ENCODE results near the gene SLC1A3. TPM values are rescaled to one million over a fixed set of nuclear protein-coding genes. Genes with fewer than 3 reads are reported as not detected.
A peak's percentile ranks its signal among the peaks of the same experiment; 100 is the strongest.

The SLC1A3 gene
- total RNA-seq, 1 experiment from 2014 or later: 9.6 TPM

DNA sequence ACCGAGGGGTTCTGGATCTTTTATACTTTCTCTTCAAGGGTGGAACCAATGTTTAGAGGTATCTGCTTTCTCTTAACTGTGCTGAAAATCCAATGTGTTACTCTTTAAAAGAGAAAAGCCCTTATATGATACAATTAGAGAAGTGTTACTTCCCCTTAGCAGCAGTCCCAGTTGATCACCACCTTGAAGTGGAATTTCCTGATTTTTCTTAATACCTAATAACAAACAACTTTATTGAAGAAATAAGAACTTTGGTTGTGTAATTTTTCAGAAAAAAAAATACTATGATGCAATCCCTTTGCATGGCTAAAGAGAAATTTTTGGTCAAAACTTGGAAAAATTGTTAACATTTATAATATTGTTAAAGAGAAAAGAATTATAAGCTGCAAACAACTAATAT, 24.7 kb downstream of the SLC1A3 start:
- Mint-ChIP-seq H3K27me3 (ENCODE audit: insufficient read depth, unreplicated experiment) (no peaks in the 10 kb centered on the region), H3K9me3 (ENCODE audit: unreplicated experiment) (no peaks in the 10 kb centered on the region), H3K4me1 (ENCODE audit: insufficient read depth, unreplicated experiment) (no peaks in the 10 kb centered on the region), H3K36me3 (ENCODE audit: insufficient read depth, unreplicated experiment) (no peaks in the 10 kb centered on the region), H3K27ac (ENCODE audit: low read depth, unreplicated experiment) (no peak overlapping the region), H3K4me3 (ENCODE audit: unreplicated experiment) (no peak overlapping the region)
- BruUV-seq (replicated peaks): no TSS peak
- TF ChIP-seq, protein P1, sequence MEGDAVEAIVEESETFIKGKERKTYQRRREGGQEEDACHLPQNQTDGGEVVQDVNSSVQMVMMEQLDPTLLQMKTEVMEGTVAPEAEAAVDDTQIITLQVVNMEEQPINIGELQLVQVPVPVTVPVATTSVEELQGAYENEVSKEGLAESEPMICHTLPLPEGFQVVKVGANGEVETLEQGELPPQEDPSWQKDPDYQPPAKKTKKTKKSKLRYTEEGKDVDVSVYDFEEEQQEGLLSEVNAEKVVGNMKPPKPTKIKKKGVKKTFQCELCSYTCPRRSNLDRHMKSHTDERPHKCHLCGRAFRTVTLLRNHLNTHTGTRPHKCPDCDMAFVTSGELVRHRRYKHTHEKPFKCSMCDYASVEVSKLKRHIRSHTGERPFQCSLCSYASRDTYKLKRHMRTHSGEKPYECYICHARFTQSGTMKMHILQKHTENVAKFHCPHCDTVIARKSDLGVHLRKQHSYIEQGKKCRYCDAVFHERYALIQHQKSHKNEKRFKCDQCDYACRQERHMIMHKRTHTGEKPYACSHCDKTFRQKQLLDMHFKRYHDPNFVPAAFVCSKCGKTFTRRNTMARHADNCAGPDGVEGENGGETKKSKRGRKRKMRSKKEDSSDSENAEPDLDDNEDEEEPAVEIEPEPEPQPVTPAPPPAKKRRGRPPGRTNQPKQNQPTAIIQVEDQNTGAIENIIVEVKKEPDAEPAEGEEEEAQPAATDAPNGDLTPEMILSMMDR (IDR thresholded peaks at IDR 0.05; ENCODE audit: unreplicated experiment): no peak
- intact Hi-C loops (cut with micrococcal nuclease): no loop called here
- POLR2A ChIA-PET: interaction anchor here (2.1 kb wide), 1 partner anchor 26 kb away, joined by 5 read pairs; no protein-coding TSS in a partner anchor
- DNase-seq (ENCODE audit: unreplicated experiment): no peak
- CTCF ChIA-PET: interaction anchor here (1.2 kb wide), 1 partner anchor 213 kb away, joined by 4 read pairs; no protein-coding TSS in a partner anchor

DNA sequence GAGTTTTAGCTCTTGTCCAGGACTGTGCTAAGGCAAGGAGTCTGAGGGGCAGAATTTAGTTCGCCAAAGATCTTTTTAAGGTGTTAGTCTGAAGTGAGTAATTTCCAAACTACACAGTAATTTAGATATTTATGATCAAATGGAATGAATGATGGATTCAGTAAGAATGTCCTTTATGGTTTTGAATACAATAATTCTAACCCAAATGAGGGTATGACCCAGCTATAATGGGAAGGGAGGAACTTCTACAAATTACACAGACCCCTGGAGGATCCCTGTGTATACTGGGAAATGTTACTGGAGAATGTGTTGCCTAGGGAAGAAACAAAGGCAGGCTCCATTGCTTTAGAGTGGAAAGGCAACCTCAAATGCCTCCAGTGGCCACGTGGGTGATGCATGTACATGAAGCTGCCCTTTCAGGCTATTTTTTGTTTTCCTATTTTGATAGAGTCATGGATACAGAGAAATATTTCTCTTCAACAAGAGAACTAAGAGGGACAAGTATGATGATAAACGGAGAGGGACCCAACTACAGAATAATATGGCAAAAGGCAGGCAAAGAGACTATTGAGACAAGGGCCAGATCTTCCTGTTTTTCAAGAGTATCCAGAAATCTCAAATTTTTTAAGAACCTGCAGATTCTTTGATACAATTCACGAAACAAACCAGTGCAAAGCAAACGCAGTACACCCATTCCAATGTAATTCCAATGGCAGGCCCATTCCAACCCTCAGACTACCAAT, 25.4 kb downstream of the SLC1A3 start:
- TF ChIP-seq, protein P1 (IDR thresholded peaks at IDR 0.05; ENCODE audit: unreplicated experiment): no peak

DNA sequence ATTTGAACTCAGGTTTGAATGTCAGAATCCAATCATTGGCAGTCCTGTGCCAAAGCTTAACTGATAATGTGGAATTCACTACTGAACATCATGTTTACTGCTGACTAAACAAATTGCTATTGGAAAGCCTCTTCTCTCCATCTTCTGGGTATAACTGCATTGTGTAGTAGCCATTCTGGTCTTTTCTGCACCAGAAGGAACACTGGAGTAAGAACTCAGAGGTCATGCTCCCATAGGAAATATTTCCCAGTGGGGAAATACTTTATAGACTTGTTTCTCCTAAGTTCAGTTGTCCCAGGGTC, 25.9 kb downstream of the SLC1A3 start:
- Mint-ChIP-seq H3K27ac (ENCODE audit: low read depth, unreplicated experiment) (no peak overlapping the region), H3K9me3 (ENCODE audit: unreplicated experiment) (no peaks in the 10 kb centered on the region), H3K4me3 (ENCODE audit: unreplicated experiment) (no peak overlapping the region), H3K27me3 (ENCODE audit: insufficient read depth, unreplicated experiment) (no peaks in the 10 kb centered on the region), H3K4me1 (ENCODE audit: insufficient read depth, unreplicated experiment) (no peaks in the 10 kb centered on the region), H3K36me3 (ENCODE audit: insufficient read depth, unreplicated experiment) (no peaks in the 10 kb centered on the region)
- TF ChIP-seq, protein P1 (IDR thresholded peaks at IDR 0.05; ENCODE audit: unreplicated experiment): no peak
- ChIA-PET CTCF (no interaction called here), POLR2A (interaction anchor here (0.7 to 2.1 kb wide), 2 partner anchors 9 to 25 kb away, joined by 3 to 5 read pairs; no protein-coding TSS in a partner anchor)
- BruUV-seq (replicated peaks): no TSS peak
- intact Hi-C loops (cut with micrococcal nuclease): no loop called here
- no peak for DNase-seq (ENCODE audit: unreplicated experiment)

More for the DNA sequence above, 25.4 kb downstream of the SLC1A3 start:
- CTCF ChIA-PET: interaction anchor here (1.2 kb wide), 1 partner anchor 214 kb away, joined by 4 read pairs; no protein-coding TSS in a partner anchor
- Mint-ChIP-seq H3K9me3 (ENCODE audit: unreplicated experiment) (no peaks in the 10 kb centered on the region), H3K27ac (ENCODE audit: low read depth, unreplicated experiment) (no peak overlapping the region), H3K27me3 (ENCODE audit: insufficient read depth, unreplicated experiment) (no peaks in the 10 kb centered on the region), H3K36me3 (ENCODE audit: insufficient read depth, unreplicated experiment) (no peaks in the 10 kb centered on the region), H3K4me3 (ENCODE audit: unreplicated experiment) (no peak overlapping the region), H3K4me1 (ENCODE audit: insufficient read depth, unreplicated experiment) (no peaks in the 10 kb centered on the region)
- POLR2A ChIA-PET: interaction anchor here (0.7 to 2.1 kb wide), 2 partner anchors 8 to 26 kb away, joined by 3 to 5 read pairs; no protein-coding TSS in a partner anchor
- intact Hi-C loops (cut with micrococcal nuclease): no loop called here
- DNase-seq (ENCODE audit: unreplicated experiment): no peak
- no TSS peak for BruUV-seq (replicated peaks)

DNA sequence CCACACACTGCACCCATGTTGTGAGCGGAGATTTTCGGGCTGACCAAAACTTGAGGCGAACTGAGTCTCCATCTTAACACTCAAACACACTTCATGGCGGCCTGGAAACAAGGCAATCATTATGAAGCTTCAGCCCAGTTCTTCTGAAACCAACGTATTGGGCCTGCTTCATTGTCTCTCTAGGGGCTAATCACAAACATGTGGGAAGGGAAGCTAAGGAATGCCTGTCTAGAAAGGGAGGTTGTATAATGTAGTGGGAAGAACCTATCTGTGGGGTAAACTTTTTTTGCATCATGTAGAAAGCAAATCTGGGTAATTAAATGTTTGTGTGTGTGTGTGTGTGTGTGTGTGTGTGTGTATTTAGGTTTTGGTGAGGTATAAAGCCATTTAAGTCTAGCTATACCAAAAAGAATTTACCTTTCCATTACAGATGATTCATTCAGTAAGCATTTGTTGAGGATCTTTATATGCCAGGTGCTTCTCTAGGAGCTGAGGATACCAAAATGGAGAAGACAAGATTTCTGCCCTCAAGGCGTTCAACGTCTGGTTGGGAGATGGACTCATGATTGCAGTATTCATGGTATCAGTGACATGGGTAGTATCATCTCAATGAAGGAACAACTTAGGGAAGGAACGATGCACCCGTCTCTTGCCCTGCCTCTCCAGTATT, 29.4 kb downstream of the SLC1A3 start:
- BruUV-seq (replicated peaks): no TSS peak
- POLR2A ChIA-PET: no interaction called here
- H3K36me3 Mint-ChIP-seq (ENCODE audit: insufficient read depth, unreplicated experiment): no peaks in the 10 kb centered on the region
- no peaks in the 10 kb centered on the region for H3K27me3 Mint-ChIP-seq (ENCODE audit: insufficient read depth, unreplicated experiment)
- peak overlapping the region; percentile 57 for H3K27ac Mint-ChIP-seq (ENCODE audit: low read depth, unreplicated experiment)
- CTCF ChIA-PET: interaction anchor here (0.6 to 1.5 kb wide), 3 partner anchors 9 to 52 kb away, joined by 3 to 7 read pairs (median 3); partner anchors contain the start of gene SLC1A3
- no peak overlapping the region for H3K4me3 Mint-ChIP-seq (ENCODE audit: unreplicated experiment)
- peaks cover 4% of the 10 kb centered on the region for H3K4me1 Mint-ChIP-seq (ENCODE audit: insufficient read depth, unreplicated experiment)
- intact Hi-C loops (cut with micrococcal nuclease): no loop called here
- H3K9me3 Mint-ChIP-seq (ENCODE audit: unreplicated experiment): no peaks in the 10 kb centered on the region
- TF ChIP-seq, protein P1 (IDR thresholded peaks at IDR 0.05; ENCODE audit: unreplicated experiment): no peak
- no peak for DNase-seq (ENCODE audit: unreplicated experiment)
